ENCODE measurements around the gene RPS19BP1.

- TF ChIP-seq CTCF (IDR thresholded peaks at IDR 0.05) (no peak), POLR2A (IDR thresholded peaks at IDR 0.05) (no peak), EP300 (IDR thresholded peaks at IDR 0.05) (no peak)
These were observed 25.7 kb upstream of the RPS19BP1 start for GRCh38 chr22:39558254-39558727.
